ENCODE results near the gene CIT. TPM values are rescaled to one million over a fixed set of nuclear protein-coding genes. Genes with fewer than 3 reads are reported as not detected.

The CIT gene, protein sequence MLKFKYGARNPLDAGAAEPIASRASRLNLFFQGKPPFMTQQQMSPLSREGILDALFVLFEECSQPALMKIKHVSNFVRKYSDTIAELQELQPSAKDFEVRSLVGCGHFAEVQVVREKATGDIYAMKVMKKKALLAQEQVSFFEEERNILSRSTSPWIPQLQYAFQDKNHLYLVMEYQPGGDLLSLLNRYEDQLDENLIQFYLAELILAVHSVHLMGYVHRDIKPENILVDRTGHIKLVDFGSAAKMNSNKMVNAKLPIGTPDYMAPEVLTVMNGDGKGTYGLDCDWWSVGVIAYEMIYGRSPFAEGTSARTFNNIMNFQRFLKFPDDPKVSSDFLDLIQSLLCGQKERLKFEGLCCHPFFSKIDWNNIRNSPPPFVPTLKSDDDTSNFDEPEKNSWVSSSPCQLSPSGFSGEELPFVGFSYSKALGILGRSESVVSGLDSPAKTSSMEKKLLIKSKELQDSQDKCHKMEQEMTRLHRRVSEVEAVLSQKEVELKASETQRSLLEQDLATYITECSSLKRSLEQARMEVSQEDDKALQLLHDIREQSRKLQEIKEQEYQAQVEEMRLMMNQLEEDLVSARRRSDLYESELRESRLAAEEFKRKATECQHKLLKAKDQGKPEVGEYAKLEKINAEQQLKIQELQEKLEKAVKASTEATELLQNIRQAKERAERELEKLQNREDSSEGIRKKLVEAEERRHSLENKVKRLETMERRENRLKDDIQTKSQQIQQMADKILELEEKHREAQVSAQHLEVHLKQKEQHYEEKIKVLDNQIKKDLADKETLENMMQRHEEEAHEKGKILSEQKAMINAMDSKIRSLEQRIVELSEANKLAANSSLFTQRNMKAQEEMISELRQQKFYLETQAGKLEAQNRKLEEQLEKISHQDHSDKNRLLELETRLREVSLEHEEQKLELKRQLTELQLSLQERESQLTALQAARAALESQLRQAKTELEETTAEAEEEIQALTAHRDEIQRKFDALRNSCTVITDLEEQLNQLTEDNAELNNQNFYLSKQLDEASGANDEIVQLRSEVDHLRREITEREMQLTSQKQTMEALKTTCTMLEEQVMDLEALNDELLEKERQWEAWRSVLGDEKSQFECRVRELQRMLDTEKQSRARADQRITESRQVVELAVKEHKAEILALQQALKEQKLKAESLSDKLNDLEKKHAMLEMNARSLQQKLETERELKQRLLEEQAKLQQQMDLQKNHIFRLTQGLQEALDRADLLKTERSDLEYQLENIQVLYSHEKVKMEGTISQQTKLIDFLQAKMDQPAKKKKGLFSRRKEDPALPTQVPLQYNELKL (N-terminal part only)
- total RNA-seq (2022; extraction: Qiagen RNA extraction), result 7.8 to 16.8 TPM (median 13.7 TPM) in 5 replicates

DNA sequence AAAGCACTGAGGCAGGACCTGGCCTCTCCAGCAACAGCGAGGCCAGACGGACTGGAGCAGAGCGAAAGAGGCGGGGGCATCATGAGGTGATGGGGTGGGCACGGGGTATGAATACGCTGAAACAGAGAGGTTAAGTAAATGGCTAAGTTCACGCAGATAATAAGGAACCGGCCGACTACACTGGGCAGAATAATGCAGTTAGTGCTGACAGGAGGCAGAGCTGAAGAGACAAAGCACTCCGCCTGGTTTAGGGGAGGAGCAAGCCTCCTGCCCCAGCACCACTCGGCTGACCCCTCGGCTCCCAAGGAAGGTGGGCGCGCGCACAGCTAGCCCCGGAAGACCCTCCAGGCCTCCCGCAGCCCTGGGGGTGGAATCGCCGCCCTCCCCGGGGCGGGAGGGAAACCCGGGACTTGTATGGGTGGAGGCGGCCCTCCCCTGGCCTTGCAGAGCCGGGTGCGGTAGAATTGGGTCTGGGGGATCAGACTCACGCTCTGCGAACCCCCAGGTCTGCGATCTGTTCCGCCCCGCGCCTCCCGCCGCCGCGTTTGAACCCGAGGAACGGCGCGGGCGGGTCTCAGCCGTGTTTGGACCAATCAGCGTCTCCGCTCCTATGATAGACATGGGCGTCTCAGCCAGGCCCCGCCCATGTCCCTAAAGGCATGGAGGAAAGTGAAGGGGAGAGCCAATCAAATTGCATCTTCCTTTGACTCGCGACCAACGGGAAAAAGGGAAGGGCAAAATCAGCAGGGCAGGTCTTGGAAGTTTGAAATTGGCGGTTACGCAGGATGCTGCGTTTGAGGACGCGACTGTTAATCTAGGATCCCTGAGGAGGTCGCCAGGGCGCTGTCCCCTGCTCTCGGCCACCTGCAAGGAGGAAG lies at the start of gene CIT:
TSS of gene CIT (minus strand) at position 560 of the 878 bp plus-strand sequence. CDS start 1,152 bp downstream, outside the sequence.

DNA sequence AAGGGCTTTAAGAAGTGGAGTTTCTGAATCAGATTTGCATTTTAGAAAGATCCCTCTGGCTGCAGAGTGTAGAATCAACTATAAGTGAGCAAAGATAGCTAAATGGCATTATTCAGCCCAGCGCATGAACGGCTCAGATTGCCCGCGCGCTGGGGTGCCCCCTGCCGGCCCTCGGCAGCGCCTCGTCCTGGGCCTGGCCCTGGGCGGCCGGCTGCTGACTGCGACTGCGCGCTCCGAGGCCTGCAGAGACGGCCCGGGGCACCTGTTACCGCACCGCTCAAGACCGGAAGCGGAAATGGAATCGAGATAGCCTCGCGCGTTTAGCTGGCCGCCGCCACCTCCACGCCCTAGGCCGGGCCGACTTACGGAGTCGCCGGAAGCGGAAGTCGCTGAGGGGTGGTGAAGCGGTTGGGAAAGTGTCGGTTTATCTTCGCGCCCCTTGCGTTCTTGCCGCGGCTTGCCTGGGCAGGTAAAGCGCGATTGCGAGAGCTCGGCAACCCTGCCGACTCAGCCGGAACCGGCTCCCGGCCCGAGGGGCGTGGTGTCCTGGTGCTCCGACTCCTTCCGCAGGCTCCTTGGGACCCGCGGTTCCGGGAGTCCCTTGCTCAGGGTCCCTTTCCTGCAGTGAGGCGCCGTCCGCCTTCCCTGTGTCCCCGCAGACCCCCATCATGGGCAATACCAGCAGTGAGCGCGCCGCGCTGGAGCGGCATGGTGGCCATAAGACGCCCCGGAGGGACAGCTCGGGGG lies 209.4 kb downstream of the CIT start, which contains the start of gene PRKAB1:
TSS of gene PRKAB1 (plus strand) at position 557 of the 747 bp plus-strand sequence. CDS start at position 669, 112 bp downstream.

Other genes starting within 250 kb of the CIT start
- gene PRKAB1, start 209.2 kb downstream of the CIT start, total RNA-seq (2022; extraction: Qiagen RNA extraction), result 32.5 to 35.6 TPM (median 33.8 TPM) in 5 replicates
- gene BICDL1, start 111.9 kb upstream of the CIT start, total RNA-seq (2022; extraction: Qiagen RNA extraction), result 2.6 to 5.1 TPM (median 4.5 TPM) in 5 replicates
- gene RAB35, start 239.4 kb upstream of the CIT start, total RNA-seq (2022; extraction: Qiagen RNA extraction), result 62.8 to 86.2 TPM (median 85.4 TPM) in 5 replicates